ENCODE measurements around the gene RBM17. TPM values are rescaled to one million over a fixed set of nuclear protein-coding genes. Genes with fewer than 3 reads are reported as not detected.
"Not testable (repeated sequence)": the region's sequence is repeated elsewhere in the genome, so short reads cannot be mapped to it uniquely, and the experiment has no call there.

The RBM17 gene
- total RNA-seq, 1 experiment from 2014 or later, result 70.3 TPM

DNA sequence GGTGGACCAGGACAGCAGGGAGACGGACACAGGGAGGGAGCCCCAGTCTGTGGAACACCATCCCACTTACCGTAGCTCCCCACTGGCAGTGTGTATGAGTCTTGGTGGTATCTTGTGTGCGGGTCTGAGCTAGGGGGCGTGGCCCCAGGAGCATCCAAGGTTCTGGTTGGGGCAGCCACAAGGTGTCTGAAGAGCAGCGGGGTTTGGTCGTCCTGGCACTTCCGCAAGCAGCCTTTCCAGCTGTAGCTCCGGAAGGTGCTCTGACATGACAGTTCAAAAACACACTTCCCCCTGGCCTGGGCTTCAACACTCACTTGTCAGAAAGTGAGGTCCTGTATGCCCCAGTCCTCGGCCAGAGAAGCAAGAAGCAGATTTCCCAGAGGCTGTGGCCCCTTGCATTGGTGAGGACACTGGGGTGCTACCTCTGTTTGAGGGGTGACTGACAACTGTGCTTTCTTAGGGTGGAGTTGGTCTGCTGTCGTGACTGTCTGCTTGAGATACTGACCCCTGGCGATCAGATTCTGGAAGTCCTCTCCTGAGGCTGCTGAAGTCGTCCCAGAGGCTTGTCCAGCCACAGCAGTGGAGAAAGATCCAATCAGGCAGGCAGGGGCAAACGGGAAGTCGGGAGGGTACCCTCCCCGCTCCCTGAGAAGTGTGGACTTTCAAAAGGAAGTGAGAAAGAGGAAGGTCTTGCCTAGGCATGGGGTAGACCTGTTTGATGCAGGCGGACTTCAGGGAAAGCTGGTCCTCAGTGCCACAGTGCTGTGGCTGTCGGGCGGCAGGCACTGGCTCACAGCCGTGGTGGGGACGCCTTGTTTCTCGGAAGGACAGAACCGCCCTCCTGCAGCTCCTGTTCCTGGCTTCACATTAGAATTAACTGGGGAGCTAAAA, 62.5 kb downstream of the RBM17 start:
- DNase-seq (ENCODE audit: low spot score), result no peak

DNA sequence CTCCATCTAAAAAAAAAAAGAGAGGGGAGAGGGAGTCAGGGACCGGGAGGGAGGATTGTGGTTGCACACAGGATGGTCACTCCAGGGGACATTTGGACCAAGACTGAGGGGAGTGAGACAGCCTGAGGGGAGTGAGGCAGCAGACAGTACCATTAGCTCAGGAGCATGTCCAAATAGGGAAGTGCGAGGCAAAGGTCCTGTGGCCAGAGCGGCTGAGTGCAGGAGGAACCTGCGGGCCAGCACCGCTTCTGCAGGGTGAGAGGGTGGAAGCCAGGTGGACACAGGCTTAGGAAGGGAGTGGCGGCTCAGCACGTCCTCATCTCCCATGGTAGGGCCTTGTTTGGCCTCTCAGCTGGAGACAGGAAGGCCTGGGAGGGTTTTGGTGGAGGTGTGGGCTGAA, 65.0 kb downstream of the RBM17 start:
- DNase-seq (ENCODE audit: low spot score), result no peak

DNA sequence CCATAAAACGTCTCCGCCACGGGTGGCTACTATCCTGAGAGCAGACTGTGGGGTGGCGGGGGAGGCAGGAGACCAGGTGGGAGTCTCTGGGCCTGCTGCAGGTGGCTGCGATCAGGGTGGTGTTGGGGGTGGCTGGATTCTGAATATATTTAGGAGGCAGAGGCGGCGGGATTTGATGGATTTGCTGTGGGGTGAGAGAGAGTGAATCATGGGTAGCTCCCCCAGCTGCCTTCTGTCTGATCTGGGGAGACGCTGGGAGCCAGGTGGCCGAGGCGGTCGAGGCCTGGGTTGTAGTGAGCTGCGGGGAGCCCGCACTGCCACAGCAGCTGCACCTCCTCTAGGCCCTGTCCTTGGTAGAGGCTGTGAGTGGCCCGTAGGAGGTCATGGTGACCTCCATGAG, 65.7 kb downstream of the RBM17 start:
- DNase-seq (ENCODE audit: low spot score), result no peak

DNA sequence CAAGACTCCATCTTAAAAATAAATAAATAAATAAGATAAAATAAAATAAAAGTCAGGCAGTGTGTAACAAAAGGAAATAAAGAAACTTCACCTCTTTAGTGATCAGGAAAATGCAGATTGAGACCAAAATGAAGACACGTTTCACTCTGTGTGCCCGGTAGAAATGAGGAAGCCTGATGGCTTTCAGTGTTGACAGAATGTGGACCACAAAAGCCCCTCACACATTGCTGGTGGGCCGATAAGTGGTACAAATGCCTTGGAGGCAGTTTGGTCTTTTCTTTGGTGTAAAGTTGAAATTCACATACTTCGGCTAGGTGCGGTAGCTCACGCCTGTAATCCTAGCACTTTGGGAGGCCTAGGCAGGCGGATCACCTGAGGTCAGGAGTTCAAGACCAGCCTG, 69.4 kb downstream of the RBM17 start:
- no peak for DNase-seq (ENCODE audit: low spot score)

DNA sequence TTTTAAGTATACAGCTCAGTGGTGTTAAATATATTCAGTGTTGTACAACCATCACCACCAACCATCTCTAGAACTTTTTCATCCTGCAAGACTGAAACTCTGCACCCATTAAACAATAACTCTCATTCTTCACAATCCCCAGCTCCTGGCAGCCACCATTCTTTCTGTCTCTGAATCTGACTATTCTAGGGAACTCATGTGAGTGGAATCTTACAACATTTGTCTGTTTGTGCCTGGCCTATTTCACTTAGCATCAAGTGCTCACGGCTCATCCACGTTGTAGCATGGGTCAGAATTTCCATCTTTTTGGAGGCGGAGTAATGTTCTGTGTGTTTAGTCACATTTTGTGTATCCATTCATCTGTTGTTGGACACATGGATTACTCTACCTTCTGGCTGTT, 73.1 kb downstream of the RBM17 start:
- DNase-seq (ENCODE audit: low spot score), result no peak

DNA sequence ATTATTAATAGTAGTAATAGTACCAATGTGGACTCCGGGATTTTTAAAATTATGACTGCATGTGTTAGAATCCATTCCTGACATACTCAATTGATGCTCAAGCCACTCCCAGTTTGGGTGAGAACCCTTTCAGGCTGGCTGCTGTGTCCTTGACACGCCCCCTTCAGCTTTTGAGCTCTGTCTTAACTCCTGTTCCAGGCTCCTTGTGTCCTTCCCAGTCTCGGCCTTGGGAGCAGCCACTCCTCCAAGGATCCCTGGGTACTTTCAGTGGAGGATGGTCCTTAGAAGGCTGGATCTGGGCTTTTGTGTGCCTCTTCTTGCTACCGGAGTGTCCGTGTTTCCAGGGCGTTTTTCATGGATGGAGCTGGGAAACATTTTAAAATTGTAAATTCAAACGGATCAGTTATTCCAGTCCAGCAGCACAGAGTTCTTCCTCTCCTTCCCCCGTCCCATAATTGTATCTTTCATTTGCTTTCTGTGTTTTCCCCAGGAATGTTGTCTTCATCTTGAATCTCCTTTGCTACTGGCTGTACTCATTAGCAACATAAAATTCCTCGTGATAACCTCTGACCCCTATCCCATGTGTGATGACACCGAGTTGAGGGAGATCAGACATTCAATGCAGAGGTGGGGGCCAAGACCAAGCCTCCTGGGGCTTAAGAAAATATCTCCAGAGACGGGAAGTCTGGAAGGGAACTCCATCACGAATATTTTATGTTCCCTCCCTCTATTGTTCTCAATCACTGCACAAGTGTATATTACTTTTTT, 73.9 kb downstream of the RBM17 start:
- DNase-seq (ENCODE audit: low spot score), result peak; percentile 40

DNA sequence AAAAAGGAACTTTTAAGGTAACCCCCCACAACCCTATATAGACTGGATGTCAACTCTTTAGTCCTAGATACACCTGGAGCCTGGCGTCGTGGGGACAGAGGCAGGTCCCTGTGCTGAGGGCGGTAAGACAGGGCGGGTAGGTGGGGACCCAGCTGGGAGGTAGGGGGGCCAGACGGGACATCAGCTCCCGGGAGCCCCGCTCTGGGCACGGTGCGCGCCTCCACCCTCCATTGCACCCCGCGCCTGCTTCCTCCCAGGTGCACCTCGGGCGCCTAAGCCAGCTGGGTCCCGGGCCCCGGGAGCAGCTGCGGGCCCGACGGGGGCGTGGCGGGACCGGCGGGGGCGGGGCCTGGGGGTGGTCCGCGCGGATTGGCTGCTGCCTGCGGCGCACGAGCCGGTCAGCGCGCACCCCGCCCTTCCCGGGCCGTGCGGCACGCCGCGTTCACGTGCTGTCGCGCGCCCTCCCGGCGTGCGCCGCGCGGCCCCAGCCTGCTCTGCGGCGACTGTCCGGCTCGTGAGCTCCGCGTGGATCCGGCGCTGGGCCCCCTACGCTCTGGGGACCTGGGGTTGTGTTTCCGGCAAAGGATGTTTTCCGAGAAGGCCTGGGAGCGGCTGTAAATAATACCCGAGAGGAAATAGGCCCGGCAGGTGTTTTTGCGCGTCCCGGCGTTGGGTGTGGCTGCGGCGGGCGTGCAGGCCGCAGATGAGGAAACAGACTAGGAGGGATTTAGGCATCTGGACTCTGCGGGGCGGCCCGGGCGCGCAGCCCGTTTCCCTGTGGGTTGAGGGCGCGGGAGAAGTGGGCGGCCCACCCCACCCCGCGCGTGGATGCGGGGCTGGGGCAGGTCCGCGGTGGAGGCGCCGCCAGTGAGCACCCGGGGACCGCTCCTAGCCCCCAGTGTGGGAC, 74.8 kb downstream of the RBM17 start:
- peak; percentile 70 for DNase-seq (ENCODE audit: low spot score)

DNA sequence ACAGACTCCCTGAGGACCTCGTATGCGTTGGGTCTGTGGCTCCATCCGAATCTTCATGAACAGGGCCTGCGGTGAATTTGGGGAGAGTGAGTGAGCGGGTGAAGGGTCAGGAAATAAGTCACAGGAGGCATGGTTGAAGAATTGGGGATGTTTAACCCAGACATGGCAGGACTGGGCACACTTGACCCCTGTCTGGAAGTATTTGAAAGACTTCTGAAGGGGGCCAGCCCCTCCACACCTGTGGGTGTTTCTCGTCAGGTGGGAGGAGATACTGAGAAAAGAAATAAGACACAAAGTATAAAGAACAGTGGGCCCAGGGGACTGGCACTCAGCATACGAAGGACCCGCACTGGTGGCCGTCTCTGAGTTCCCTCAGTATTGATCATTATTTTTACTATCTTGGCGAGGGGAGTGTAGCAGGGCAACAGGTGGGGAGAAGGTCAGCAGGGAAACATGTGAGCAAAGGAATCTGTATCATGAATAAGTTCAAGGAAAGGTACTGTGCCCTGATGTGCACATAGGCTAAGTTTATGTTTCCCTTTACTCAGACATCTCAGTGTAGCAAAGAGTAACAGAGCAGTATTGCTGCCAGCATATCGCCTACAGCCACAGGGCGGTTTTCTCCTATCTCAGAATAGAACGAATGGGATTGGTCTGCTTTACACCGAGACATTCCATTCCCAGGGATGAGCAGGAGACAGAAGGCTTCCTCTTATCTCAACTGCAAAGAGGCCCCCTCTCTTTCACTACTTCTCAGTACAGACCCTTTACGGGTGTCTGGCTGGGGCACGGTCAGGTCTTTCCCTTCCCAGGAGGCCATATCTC, 75.6 kb downstream of the RBM17 start:
- DNase-seq (ENCODE audit: low spot score), result no peak

DNA sequence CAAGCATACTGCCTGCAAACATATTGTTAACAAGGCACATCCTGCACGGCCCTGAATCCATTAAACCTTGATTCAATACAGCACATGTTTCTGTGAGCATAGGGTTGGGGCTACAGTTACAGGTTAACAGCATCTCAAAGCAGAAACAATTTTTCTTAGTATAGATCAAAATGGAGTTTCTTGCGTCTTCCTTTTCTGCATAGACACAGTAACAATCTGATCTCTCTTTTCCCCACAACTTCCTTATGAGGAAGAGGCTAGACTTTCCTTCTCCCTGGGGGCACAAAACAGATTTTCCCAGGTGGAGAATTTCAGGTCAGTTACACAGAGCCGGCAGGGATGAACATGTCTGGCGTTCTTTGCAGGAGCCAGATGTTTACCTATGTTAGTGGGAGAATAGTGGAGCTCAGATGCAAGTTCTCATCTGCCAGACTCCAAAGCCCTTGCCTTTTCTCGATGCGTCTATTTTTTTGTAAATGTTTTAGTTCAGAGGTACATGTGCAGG, 76.4 kb downstream of the RBM17 start:
- DNase-seq (ENCODE audit: low spot score), result no peak

DNA sequence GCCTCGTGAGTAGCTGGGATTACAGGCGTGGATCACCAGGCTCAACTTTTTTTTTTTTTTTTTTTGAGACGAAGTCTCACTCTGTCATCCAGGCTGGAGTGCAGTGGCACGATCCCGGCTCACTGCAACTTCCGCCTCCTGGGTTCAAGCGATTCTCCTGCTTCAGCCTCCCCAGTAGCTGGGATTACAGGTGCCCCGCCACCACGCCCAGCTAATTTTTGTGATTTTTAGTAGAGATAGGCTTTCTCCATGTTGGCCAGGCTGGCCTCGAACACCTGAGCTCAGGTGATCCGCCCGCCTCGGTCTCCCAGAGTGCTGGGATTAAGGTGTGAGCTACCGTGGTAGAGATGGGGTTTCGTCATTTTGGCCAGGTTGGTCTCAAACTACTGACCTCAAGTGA, 77.1 kb downstream of the RBM17 start:
- DNase-seq (ENCODE audit: low spot score), result not testable (repeated sequence)

Other genes with a start within 250 kb of the RBM17 start
- 14.0 and 14.6 TPM in 2 replicates for gene ANKRD16, start 199.1 kb upstream of the RBM17 start, total RNA-seq (2014; rRNA removed; shearing (Covaris generic))
- gene FBH1, start 198.8 kb upstream of the RBM17 start, total RNA-seq (2014; rRNA removed; shearing (Covaris generic)), result 79.0 and 90.1 TPM in 2 replicates
- 10.3 and 16.3 TPM in 2 replicates for gene IL15RA, start 111.5 kb upstream of the RBM17 start, total RNA-seq (2014; rRNA removed; shearing (Covaris generic))
- not detected in 2 replicates for gene IL2RA, start 26.7 kb upstream of the RBM17 start, total RNA-seq (2014; rRNA removed; shearing (Covaris generic))
- 12.2 and 16.5 TPM in 2 replicates for gene PFKFB3, start 113.9 kb downstream of the RBM17 start, total RNA-seq (2014; rRNA removed; shearing (Covaris generic))

Measured in A172 (cell line).